GM08714 (cell line): ENCODE data around the gene ACLY.
"Not testable (repeated sequence)": the region's sequence is repeated elsewhere in the genome, so short reads cannot be mapped to it uniquely, and the experiment has no call there.

Experiments used
- H3K4me3 ChIP-seq: fragments of 200-500 bp; sonication (Bioruptor generic); 2 replicates; pipeline ENCODE4 v1.5.1; 2014; ENCODE audit warnings: mild to moderate bottlenecking, low read length, inconsistent platforms
- ZNF274 ChIP-seq: IDR thresholded peaks from 2 replicates; pipeline ENCODE4 v1.6.1; 2012; ENCODE audit warnings: mild to moderate bottlenecking, low read depth, low read length

The ACLY gene

GRCh38 chr17:41849251-41849990 lies 69.3 kb downstream of the ACLY start:
- TF ChIP-seq ZNF274, result no peak
- H3K4me3 ChIP-seq, result no peak overlapping the region

- no peak for TF ChIP-seq ZNF274
- no peak overlapping the region for H3K4me3 ChIP-seq
Observed at GRCh38 chr17:41848788-41849187, 70.0 kb downstream of the ACLY start.

- no peak for TF ChIP-seq ZNF274
- H3K4me3 ChIP-seq, result no peak overlapping the region
Observed at GRCh38 chr17:41844971-41845370, 73.8 kb downstream of the ACLY start.

GRCh38 chr17:41840781-41841180 lies 78.0 kb downstream of the ACLY start:
- not testable (repeated sequence) for H3K4me3 ChIP-seq

DNA sequence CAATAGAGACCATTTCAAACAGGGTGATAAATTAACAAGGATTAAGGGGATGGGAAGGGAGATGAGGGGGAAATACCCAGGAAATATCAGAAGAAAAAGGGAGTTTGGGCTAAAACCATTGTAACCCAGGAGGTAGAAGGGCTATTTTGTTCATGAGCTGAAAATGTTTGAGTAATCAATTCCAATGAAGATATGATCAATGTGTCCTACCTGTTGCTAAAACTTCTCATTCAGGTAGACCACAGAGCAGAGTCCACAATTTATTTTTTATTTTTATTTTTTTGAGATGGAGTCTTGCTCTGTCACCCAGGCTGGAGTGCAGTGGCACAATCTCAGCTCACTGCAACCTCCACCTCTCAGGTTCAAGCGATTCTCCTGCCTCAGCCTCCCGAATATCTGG lies 79.3 kb downstream of the ACLY start:
- H3K4me3 ChIP-seq, result not testable (repeated sequence)

DNA sequence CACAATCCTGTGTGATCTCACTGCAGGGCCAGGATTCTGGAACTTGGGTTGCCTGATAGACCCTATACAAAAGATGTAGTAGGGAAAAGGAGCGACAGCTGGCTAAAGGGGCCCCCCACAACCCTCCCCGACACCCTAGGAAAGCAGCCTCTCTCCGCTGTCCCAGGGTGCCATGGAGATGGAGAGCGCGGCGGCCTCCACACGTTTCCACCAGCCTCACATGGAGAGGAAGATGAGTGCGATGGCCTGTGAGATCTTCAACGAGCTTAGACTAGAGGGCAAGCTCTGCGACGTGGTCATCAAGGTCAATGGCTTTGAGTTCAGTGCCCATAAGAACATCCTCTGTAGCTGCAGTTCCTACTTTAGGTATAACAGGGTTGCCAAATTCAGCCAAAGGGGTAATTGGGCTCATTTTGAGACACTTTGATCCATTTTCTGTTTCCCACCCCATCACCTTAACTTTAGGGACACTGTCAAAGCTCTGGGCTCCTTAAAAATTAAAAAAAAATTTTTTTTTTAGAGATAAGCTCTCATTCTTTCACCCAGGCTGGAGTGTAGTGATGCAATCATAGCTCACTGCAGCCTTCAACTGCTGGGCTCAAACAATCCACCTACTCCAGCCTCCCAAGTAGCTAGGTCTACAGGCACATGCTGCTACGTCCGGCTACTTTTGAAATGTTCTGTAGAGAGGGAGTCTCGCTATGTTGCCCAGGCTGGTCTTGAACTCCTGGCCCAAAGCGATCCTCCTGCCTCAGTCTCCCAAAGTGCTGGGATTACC lies 80.8 kb downstream of the ACLY start, which contains the start of gene KLHL10:
Gene KLHL10 (plus strand): TSS at position 65 of the 778 bp plus-strand sequence. CDS start 108 bp downstream, at position 173.
- H3K4me3 ChIP-seq, result no peak within 1 kb of the TSS
- TF ChIP-seq ZNF274, result no peak

GRCh38 chr17:41836550-41837196 lies 82.1 kb downstream of the ACLY start:
- H3K4me3 ChIP-seq, result peak overlapping the region; percentile 53; the same call in 1 of the 2 replicates
- TF ChIP-seq ZNF274, result no peak

GRCh38 chr17:41835800-41836549 lies 82.8 kb downstream of the ACLY start, which contains the start of gene NT5C3B:
Gene NT5C3B, minus strand, starts transcription at chr17:41836232. Its CDS starts 39 bp downstream, at chr17:41836193.
- peak within 1 kb of the TSS; percentile 92 for H3K4me3 ChIP-seq
- no peak for TF ChIP-seq ZNF274

- no peak for TF ChIP-seq ZNF274
- peak overlapping the region; percentile 92 for H3K4me3 ChIP-seq
Observed at GRCh38 chr17:41835214-41835799, 83.4 kb downstream of the ACLY start.

- not testable (repeated sequence) for H3K4me3 ChIP-seq
Observed at GRCh38 chr17:41829961-41830360, 88.8 kb downstream of the ACLY start.

GRCh38 chr17:41825175-41825845 lies 93.4 kb downstream of the ACLY start:
- TF ChIP-seq ZNF274, result no peak

DNA sequence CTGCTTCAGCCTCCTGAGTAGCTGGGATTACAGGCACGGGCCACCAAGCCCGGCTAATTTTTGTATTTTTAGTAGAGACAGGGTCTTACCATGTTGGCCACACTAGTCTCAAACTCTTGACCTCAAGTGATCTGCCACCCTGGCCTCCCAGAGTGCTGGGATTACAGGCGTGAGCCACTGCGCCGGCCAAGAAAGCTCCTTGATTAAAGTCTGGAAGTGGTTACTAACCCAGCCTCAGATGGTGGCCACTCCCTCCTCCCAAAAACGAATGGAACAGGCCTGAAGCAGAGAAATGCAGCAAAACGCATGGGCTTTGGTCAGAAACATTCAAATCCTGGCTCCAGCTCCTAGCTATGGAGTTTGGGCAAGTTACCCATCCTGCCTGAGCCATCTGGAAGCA lies 94.7 kb downstream of the ACLY start:
- no peak for TF ChIP-seq ZNF274

More at GRCh38 chr17:41825175-41825845, 93.4 kb downstream of the ACLY start:
- no peak overlapping the region for H3K4me3 ChIP-seq

GRCh38 chr17:41823580-41823979 lies 95.2 kb downstream of the ACLY start:
- H3K4me3 ChIP-seq, result no peak overlapping the region

More for the DNA sequence above, 94.7 kb downstream of the ACLY start:
- H3K4me3 ChIP-seq, result no peak overlapping the region

More at GRCh38 chr17:41823580-41823979, 95.2 kb downstream of the ACLY start:
- TF ChIP-seq ZNF274, result no peak
